Astrocyte (in vitro differentiated cells and primary cell): Measurements from ENCODE around the gene IDH3A. TPM values are rescaled to one million over a fixed set of nuclear protein-coding genes. Genes with fewer than 3 reads are reported as not detected.

Experiments
- DNase-seq: peaks from one replicate; pipeline ENCODE4 v3.0.0-alpha.2; 2010; ENCODE audit warnings: low read depth
- FAIRE-seq: peaks from 2 replicates; lab custom pipeline; 2011; peaks lifted over from hg19 to GRCh38; lab: Jason Lieb, UNC
- H2AFZ ChIP-seq: 2 replicates; pipeline ENCODE4 v1.6.0; 2012; ENCODE audit warnings: low read depth, low read length, inconsistent platforms
- H3K27ac ChIP-seq: 2 replicates; pipeline ENCODE4 v1.5.1; 2011; ENCODE audit warnings: low read depth, low read length, inconsistent platforms
- H3K27me3 ChIP-seq: 2 replicates; pipeline ENCODE4 v1.6.0; 2011; ENCODE audit warnings: low read length, inconsistent platforms; ENCODE audit not compliant: insufficient read depth
- H3K36me3 ChIP-seq: 2 replicates; pipeline ENCODE4 v1.5.1; 2011; ENCODE audit warnings: low read length, inconsistent platforms; ENCODE audit not compliant: insufficient read depth
- H3K4me1 ChIP-seq: 2 replicates; pipeline ENCODE4 v1.5.1; 2011; ENCODE audit warnings: low read length, inconsistent platforms; ENCODE audit not compliant: insufficient read depth
- H3K4me2 ChIP-seq: 2 replicates; pipeline ENCODE4 v1.6.0; 2012; ENCODE audit warnings: low read length, inconsistent platforms
- H3K4me3 ChIP-seq: 2 replicates; pipeline ENCODE4 v1.5.1; 2011; ENCODE audit warnings: low read depth, mild to moderate bottlenecking, low read length, inconsistent platforms; ENCODE audit not compliant: insufficient read depth
- H3K79me2 ChIP-seq: 2 replicates; pipeline ENCODE4 v1.6.0; 2012; ENCODE audit warnings: mild to moderate bottlenecking, low read length, inconsistent platforms; ENCODE audit not compliant: insufficient read depth
- H3K9ac ChIP-seq: 2 replicates; pipeline ENCODE4 v1.6.0; 2012; ENCODE audit warnings: mild to moderate bottlenecking, low read length, inconsistent platforms
- H3K9me3 ChIP-seq: 2 replicates; pipeline ENCODE4 v1.5.1; 2012; ENCODE audit warnings: low read depth, mild to moderate bottlenecking, low read length, inconsistent platforms; ENCODE audit not compliant: insufficient read depth
- H4K20me1 ChIP-seq: 2 replicates; pipeline ENCODE4 v1.6.0; 2012; ENCODE audit warnings: low read length, inconsistent platforms; ENCODE audit not compliant: insufficient read depth
- H3K27ac Mint-ChIP-seq: one replicate; pipeline ENCODE4 v1.8.0; 2021; ENCODE audit warnings: mild to moderate bottlenecking, mixed read lengths; ENCODE audit not compliant: unreplicated experiment
- H3K27me3 Mint-ChIP-seq: one replicate; pipeline ENCODE4 v1.8.0; 2021; ENCODE audit warnings: low read depth, mixed read lengths; ENCODE audit not compliant: unreplicated experiment
- H3K36me3 Mint-ChIP-seq: one replicate; pipeline ENCODE4 v1.8.0; 2021; ENCODE audit warnings: low read depth, mixed read lengths; ENCODE audit not compliant: unreplicated experiment
- H3K4me1 Mint-ChIP-seq: one replicate; pipeline ENCODE4 v1.8.0; 2021; ENCODE audit warnings: low read depth, mixed read lengths; ENCODE audit not compliant: unreplicated experiment
- H3K4me3 Mint-ChIP-seq: one replicate; pipeline ENCODE4 v1.8.0; 2021; ENCODE audit warnings: mild to moderate bottlenecking, moderate library complexity, mixed read lengths; ENCODE audit not compliant: unreplicated experiment
- H3K9me3 Mint-ChIP-seq: one replicate; pipeline ENCODE4 v1.8.0; 2021; ENCODE audit warnings: mild to moderate bottlenecking, mixed read lengths; ENCODE audit not compliant: unreplicated experiment
- CTCF ChIP-seq: IDR thresholded peaks from 2 replicates; pipeline ENCODE4 v1.5.1; 2011; ENCODE audit warnings: low read depth, mild to moderate bottlenecking, inconsistent platforms, low read length, moderate library complexity; ENCODE audit not compliant: insufficient read depth
- EZH2 ChIP-seq: IDR thresholded peaks from 2 replicates; pipeline ENCODE4 v1.6.1; 2012; ENCODE audit warnings: mild to moderate bottlenecking, low read length, inconsistent platforms; ENCODE audit not compliant: insufficient read depth
- total RNA-seq: library from RNA; stranded (reverse); gene quantifications from 2 replicates; pipeline ENCODE4 v1.2.1, GENCODE V29; 2021

IDH3A gene
- total RNA-seq, 1 donor from 2014 or later, result 36.3 TPM

- Mint-ChIP-seq H3K9me3 (no peaks in the 10 kb centered on the region), H3K36me3 (peaks cover 17% of the 10 kb centered on the region), H3K27ac (no peak overlapping the region), H3K4me1 (no peaks in the 10 kb centered on the region), H3K4me3 (no peak overlapping the region), H3K27me3 (no peaks in the 10 kb centered on the region)
- FAIRE-seq (no peak), DNase-seq (no peak)
- Histone ChIP-seq H3K4me1 (no peaks in the 10 kb centered on the region), H3K27me3 (no peaks in the 10 kb centered on the region), H4K20me1 (peaks cover 2% of the 10 kb centered on the region), H3K9ac (no peak overlapping the region), H3K79me2 (no peaks in the 10 kb centered on the region), H2AFZ (no peak overlapping the region), H3K36me3 (peaks cover 17% of the 10 kb centered on the region), H3K27ac (no peak overlapping the region), H3K4me2 (no peak overlapping the region), H3K9me3 (no peaks in the 10 kb centered on the region), H3K4me3 (no peak overlapping the region)
- no peak for TF ChIP-seq EZH2
- no peak for TF ChIP-seq CTCF
Measured at GRCh38 chr15:78170848-78171773, 21.9 kb downstream of the IDH3A start.

- Histone ChIP-seq H3K79me2 (no peaks in the 10 kb centered on the region), H3K4me1 (no peaks in the 10 kb centered on the region), H3K27me3 (no peaks in the 10 kb centered on the region), H3K36me3 (peaks cover 14% of the 10 kb centered on the region), H4K20me1 (no peaks in the 10 kb centered on the region), H2AFZ (no peak overlapping the region), H3K4me2 (no peak overlapping the region), H3K4me3 (no peak overlapping the region), H3K9me3 (no peaks in the 10 kb centered on the region), H3K9ac (no peak overlapping the region), H3K27ac (no peak overlapping the region)
- no peak for TF ChIP-seq EZH2
- no peak for TF ChIP-seq CTCF
- peaks cover 15% of the 10 kb centered on the region for H3K36me3 Mint-ChIP-seq
- H3K4me1 Mint-ChIP-seq, result no peaks in the 10 kb centered on the region
- DNase-seq (no peak), FAIRE-seq (no peak)
- H3K27ac Mint-ChIP-seq, result no peak overlapping the region
- no peaks in the 10 kb centered on the region for H3K9me3 Mint-ChIP-seq
- no peaks in the 10 kb centered on the region for H3K27me3 Mint-ChIP-seq
- H3K4me3 Mint-ChIP-seq, result no peak overlapping the region
Measured at GRCh38 chr15:78171864-78172472, 22.8 kb downstream of the IDH3A start.

GRCh38 chr15:78174401-78174800 lies 25.2 kb downstream of the IDH3A start:
- no peak for DNase-seq

More at GRCh38 chr15:78174401-78174800, 25.2 kb downstream of the IDH3A start:
- H3K4me2 ChIP-seq, result no peak overlapping the region
- no peaks in the 10 kb centered on the region for H4K20me1 ChIP-seq
- Mint-ChIP-seq H3K4me3 (no peak overlapping the region), H3K27ac (no peak overlapping the region), H3K9me3 (no peaks in the 10 kb centered on the region), H3K27me3 (peaks cover 2% of the 10 kb centered on the region), H3K4me1 (no peaks in the 10 kb centered on the region), H3K36me3 (peaks cover 15% of the 10 kb centered on the region)
- H3K79me2 ChIP-seq, result no peaks in the 10 kb centered on the region
- TF ChIP-seq EZH2 (no peak), CTCF (no peak)
- peaks cover 10% of the 10 kb centered on the region for H3K36me3 ChIP-seq
- H3K9me3 ChIP-seq, result no peaks in the 10 kb centered on the region
- no peak for FAIRE-seq
- H2AFZ ChIP-seq, result no peak overlapping the region
- no peaks in the 10 kb centered on the region for H3K4me1 ChIP-seq
- no peaks in the 10 kb centered on the region for H3K27me3 ChIP-seq
- no peak overlapping the region for H3K27ac ChIP-seq
- no peak overlapping the region for H3K9ac ChIP-seq
- no peak overlapping the region for H3K4me3 ChIP-seq
